NCI-H2227 (cell line): Measurements from ENCODE around the gene SLCO2A1.

Experiments used
- DNase-seq: peaks from one replicate; lab custom pipeline; 2025; ENCODE audit not compliant: unreplicated experiment; lab: John Stamatoyannopoulos, UW

SLCO2A1 gene

DNA sequence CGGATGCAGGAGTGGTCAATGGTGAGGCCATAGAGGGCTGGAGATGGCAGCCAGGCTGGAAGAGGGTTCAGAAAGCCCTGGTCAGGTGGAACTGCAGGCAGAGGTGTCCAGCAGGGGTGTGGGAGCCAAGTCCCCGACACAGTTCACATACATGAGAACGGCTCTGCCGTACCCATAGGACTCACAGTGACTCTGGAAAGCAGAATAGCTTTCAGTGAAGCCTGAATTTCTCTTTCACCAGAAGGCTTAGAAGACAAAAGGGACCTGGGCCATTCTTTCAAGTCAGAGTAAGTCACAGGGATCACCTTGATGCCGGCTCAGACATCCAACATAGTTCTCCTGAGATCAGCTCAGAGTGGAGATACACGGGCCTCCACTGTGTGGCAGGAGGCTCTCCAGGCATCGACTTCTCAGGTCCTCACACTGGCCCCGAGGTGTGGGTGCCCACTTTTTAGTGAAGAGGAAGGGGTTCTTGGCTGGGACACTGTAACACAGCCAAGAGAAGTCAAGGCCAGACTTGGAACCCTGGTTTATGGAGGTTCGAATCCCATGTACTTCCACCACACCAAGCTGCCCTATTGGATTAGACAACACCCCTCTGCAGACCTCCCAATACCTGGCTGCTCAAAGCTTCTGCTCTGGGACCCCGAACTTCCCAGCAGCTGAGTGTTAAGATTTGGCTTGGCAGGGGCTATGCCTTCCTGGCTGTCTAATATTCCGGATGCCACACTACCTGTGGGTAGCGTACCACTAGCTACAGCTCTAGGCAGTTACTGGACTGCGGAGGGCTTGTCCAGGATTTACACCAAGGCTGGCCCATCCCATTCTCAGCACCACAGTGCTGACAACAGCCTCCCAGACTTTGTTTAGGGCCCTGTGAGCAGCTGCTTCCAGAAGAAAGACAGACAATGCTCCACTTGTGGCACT is 93.6 kb downstream of the SLCO2A1 start:
- DNase-seq: no peak

DNA sequence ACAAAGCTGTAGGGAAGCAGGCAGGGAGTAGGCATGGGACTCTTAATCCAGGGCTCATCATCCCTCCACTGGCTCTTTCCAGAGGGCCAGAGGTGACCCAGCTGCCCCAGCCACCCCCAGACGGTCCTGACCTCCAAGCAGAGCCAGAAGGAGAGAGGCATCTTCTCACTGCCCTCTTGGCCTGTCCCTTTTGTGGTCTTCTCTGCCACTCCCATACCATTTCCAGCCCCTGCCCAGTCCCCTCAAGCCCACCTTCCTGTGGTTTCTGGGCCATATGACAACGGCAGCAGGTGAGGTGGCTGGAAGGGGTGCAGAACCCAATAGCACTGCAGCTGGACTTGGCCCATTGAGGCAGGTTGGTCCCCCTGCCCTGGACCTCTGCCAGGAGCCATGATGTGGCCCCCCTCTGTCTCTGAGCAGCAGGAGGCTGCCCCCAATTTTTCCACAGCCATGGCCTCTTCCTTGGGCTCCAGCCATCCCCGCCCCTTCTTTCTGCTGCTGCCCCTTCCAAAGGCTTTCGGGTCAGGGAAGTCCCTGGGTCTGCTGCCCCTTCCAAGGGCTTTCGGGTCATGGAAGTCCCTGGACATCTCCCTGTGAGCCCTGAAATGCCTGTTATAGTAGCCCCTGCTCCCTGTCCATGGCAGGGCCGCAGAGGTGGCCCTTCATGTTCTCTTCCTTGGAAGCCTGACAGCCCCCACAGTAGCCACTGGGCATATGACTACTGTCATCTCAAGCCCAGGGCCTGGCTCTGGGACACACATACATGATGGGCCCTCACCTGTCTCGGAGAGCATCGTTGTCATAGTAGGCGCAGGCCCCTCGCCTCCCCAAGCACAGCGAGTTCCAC is 94.5 kb downstream of the SLCO2A1 start:
- no peak for DNase-seq

DNA sequence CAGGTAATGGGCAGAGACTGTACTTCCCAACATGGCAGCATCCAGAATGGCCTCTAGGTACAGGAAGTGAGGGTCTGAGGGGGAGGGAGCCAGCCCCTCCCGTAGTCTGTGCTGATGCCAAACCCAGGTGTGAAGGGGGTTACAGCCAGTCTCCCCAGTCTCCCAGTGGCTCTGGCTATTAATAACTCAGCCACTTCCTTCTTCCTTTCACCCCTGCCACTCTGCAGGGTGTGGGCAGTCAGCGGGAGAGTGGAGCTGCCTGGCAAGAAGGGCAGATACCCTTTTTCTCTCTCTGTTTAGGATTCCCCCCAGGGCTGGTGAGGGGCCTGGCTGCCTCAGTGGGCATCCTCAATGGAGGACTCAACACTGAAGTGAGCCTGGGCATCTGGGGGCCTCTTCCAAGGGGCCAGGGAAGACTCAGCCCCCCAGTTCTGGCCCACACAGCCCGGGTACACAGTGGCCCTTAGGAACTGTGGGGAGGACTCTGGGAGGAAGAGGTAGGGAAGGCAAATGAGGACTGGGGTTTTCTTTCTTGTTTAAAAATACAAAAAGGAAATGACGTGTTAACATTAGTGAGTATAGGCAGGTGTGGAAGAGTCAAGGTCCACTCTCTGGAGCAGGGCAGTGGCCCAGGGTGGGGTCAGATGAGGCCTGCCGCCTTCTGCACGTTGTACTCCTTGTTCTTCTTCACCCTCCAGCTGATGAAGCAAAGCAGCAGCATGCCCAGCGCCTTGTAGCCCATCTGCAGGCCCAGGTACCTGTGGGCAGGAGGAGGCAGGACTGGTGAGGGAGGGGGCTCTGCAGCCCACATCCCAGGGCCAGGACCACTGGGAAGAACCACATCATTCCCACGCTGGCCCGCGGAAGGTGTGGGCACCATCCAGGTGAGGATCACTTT is 95.4 kb downstream of the SLCO2A1 start:
- DNase-seq: no peak

DNA sequence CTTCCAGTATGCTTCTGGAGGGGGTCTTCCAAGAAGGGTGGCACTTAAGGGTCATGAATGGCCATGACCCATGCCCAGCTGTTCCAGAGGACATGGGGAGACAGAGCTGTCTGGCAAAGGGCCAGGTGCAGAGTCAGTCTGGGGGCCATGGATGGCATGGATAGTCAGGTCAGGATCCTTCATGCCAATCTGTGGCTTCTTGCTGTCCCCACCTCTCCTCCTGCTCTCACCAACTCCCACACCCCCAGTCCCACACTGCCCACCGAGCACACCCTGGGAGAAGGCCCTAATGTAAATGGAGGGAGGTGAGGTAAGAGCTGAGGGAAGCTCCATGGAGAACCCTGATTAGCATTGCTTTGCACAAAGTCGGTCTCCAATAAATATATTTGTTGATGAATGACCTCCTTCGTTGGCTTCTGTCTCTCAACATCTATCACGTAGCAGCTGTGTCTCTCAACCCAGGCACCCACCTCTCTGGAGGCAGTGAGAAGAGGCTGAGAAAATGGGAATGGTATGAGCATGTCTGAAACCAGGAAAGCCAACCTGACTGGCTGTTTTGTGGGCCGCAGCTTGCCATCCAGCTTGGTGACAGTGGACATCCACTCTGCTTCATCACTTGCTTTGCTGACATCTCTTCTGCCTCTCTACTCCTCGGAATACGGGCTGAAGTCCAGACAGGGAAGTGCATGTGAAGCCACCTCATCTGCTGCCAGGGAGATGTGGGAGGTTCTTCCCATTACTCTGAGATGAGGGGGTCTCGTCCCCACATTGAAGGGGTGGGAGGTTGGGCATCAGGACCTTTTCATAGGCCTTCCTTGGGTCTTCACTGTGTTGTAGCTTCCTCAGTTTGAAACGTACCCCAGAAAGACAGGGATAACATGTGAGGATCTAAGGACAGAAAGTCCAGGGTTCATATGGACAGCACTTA is 96.4 kb downstream of the SLCO2A1 start:
- DNase-seq: no peak

DNA sequence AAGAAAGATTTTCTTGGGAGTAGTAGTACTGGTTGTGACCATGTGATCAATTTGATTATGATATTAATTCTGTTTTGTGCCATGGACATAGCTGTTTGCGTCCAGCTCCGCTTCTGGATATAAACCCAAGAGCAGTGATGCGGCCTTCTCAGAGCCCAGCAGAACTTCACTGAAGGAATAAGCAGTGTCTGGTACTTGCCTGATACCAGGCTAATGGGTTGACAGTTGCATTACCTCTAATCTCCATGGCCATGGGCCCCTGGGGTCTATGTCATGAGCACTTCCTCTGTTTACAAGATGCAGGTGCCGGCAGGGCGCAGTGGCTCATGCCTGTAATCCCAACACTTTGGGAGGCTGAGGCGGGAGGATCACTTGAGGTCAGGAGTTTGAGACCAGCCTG is 97.7 kb downstream of the SLCO2A1 start:
- no peak for DNase-seq

DNA sequence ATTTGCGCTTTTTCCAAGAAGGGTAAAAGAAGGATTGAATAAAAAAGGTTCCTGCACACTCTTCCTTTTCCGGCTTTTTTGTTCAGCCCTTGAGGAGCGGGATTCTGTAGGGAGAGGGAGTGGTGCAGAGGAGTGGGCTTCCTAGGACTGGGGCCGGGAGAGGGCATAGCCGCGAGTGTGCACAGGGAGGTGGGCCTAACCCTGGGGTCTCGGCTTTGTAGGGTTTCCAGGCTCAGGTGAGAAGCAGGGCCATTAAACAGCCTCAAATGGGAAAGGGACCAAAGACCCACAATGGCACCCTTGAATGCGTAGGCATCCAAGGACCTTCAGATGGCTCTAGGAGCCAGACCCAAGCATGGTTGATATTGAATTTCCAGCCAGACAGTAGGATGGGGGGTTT is 98.6 kb downstream of the SLCO2A1 start:
- no peak for DNase-seq

DNA sequence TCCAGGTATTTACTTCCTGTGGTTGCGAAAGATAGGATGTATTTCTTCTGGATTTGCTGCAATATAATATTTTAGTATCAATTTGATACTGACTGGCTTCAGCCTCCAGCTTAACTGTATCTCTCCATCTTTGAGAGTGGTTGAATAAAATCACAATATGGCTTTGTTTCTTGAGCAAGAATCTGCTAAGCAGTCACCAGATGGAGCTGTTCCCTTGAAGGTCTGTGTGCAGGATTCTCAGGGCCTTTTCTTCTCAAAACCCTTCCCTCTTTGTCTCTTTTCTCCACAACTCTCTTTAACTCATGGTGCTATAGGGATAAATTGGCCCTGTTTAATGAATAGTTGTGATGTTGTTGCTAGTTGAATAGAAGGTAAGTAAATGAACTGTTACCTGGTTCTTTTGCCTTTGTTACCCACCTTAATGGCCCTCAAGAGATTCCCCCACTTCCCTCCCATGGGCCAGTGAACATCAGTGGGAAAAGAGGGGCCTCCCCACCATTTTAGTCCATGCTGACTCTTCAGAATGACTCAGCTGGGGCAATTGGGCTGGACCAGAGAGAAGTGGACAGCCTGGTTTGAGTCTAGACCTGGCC is 99.3 kb downstream of the SLCO2A1 start:
- peak; percentile 63 for DNase-seq

DNA sequence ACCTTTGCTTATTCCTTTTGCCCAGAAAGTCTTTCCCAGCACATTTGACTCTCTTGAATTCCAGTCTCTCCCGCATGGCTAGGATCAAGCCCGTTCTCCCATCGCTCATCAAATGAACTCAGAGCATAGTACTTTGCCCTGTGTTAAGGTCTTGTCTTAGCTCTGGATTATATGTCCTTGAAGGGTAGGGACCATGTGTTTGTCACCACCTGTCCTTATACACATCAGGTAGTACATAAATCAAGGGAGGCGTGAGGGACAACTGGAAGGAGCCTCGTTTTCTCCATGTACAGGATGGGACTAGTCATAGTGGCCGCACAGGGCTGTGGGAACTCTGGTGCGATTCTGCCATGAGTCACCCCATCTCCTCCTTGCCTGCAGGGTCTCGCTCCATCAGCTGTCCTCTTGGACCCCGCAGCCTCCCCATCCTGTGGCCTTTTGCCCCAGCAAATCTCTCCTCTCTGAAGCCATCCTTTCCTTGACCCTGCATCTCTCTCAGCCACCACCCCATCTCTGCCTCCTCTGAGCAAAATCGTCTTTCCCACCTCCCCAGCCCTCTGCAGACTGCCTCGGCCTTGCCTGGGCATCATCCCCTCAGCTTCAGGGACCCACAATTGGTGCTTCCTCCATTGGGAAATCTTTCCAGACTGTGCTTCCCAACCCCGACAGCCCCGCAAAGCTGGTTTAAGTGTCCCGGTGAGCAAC is 100.7 kb downstream of the SLCO2A1 start:
- DNase-seq: no peak

DNA sequence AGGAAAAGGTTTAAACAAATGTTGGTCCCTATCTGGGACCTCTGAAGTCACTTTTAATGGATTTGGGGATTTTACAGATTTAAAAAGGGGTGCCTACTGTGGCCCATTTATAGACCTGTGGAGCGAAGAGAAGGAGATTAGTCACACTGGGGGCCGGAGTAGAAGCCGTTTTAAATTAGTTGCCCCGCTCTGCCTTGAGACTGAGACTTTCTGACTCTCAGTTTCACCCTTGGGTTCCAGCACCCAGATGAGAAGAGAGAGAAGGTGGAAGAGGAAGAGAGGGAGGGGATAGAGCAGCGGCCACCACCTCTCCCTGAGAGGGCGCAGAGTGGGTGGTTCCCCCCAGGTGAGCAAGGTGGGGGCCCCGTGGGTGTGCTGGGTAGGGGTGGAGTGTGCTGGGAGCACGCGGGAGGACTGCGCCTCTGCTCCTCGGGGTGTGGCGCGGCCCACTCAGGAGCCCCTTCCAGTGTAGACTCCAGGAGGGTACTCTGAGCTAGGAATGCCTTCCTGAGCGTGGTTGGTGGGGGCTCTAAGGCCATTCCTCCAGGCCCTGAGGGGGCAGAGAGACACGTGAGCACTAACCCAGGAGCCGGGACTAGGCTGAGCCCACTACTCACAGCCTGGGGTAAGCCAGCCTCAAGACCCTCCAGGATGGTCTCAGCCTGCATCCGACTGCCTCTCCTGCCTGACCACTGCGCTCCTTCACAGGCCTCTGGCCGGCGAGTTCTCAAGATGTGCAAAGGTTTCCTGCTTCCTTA is 101.4 kb downstream of the SLCO2A1 start:
- no peak for DNase-seq

DNA sequence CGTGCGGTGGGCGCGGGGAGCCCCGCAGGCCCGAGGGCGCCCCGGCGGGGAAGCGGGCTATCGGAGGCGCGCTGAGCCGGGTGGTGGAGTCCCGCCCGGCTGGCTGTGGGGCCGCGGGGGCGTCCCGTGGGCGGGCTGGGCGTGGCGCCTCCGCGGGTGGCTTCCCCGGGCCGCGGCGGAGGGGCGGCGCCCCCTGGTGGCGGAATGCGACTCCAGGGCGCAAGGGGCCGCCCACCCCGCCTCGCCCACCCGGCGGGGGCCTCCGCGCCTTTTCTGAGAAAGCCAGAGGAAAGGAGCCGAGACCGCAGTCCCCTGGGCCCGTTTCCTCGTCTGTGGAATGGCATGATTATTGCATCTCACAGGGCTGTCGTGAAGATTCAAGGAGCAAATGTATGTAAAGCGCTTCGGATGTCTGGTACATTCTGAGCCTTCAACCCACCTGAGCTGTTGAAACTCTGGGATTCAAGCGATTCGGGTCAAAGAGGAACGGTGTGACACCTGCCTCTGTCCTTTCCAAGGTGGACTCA is 102.1 kb downstream of the SLCO2A1 start:
- DNase-seq: peak; percentile 75

DNA sequence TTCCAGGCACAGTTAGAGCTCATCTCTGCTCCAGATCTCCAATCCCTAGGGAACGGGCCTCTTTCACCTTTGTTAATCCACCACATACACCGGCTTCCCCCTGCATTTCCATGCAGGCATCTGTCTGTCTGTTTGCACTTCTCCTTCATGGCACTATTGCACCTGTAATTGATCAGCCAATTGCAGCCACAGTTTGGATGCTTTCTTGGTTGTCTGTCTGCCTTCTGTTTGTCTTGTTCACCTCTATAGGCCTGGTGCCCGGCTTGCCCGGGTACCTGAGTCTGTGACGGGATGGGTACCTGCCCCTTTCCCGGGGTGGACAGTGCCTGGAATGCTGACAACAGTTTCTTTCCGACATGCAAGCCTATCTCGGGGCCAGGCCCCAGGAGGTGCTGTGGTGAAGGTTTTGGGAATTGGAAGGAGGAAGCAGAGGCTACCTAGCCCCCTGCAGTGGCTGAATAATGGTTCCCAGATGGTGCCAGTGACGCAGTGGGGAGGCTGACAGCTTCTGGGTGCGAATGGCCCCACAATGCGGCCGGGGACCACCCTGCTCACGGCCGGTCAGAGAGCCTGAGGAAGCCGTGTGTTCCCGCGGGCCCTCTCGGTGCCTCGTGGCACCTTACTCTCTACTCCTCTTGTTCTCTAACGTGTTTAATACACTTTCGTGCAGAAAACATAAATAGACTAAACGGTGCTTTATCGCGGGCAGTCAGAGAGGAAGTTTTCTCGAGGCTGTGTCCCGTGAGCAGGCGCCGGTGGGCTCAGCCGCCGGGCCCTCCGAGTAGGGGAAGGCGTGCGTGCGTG is 102.8 kb downstream of the SLCO2A1 start:
- DNase-seq: peak; percentile 20

DNA sequence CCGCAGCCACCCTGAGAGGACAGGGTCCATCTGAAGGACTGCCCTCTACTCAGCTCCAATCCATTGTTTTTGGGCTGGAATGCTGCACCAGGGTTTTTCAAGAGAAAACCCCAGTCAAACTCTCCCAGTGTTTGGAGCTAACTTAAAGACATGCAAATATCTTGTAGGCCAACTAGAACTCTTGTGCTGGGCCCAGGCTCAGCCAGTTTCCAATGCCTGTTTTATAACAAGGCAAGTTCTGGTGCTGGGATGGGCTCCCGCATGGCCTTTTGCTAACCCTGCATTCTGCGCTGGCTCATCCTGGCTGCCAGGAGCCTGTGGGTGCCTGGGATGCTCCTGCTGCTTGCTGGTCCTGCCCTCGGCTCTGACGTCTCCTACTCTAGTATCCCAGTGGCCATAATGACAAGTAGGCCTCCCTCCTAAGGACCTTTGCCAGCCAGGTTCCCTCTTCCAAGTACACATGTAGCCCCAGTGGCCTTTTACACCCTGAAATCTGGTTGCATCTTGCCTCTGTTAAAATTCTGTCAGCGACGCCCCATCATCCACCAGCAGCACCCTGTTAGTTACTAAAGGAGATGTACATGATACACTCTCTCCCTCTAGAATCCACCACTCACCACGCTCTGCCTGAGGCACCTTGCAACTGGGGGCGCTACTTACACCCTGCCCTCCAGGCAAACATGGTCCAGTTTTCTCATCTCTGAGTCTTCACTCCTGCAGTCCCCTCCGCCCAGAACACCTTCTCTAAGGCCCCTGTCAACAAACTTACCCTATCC is 103.6 kb downstream of the SLCO2A1 start:
- DNase-seq: no peak

DNA sequence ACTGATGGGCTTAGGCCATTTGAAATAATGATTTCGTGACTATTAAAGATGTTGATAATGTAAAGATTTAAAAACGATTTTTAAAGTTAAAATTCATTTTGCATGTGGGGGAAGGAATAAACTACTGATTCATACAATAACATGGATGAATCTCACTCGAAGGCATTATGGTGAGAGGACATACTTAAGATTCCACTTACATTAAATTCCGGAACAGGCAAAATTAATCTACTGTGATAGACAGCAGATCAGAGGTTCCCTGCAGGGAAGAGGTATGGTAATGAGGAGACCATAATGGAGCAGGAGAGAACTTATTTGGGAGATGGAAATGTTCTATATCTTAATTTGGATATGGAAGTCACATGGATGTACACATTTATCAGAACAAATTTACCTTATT is 105.7 kb downstream of the SLCO2A1 start:
- no peak for DNase-seq

DNA sequence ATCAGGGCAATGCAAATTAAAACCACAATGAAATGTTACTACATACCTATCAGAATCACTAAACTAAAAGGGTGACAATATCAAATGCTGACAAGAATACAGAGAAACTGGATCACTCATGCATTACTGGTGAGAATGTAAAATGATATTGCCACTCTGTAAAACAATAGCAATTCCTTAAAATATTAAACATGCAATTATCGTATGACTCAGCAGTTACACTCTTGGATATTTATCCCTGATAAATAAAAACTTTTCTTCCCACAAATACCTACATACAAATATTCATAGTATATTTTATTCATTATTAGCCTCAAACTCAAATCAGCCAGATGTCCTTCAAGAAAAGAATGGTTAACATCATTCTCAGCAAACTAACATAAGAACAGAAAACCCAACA is 108.1 kb downstream of the SLCO2A1 start:
- no peak for DNase-seq

DNA sequence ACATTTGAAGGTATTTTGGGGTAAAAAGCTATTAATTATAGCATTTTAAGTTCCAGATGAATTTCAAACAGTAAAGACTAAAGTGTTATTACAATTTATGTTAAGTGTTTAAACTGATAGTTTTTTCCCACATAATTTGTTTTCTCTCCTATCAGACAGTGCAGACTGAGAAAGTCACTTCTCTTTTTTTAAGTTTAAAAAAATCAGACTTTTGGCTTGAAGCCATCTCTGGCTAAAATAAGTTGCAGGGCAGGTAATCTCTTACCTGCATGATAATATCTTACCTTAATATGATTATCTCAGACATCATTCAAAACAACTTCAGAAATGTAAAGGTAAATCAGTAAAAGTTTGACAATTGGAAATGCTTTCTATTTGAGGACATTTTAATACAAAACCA is 112.6 kb downstream of the SLCO2A1 start:
- DNase-seq: no peak
